Retinal pigment epithelial cell (primary cell): ENCODE results near the gene POU5F1.
"Not testable (repeated sequence)": the region's sequence is repeated elsewhere in the genome, so short reads cannot be mapped to it uniquely, and the experiment has no call there.

Experiments
- DNase-seq: peaks from one replicate; pipeline ENCODE4 v3.0.0-alpha.2; 2010; ENCODE audit warnings: low read depth
- H3K4me3 ChIP-seq: 2 replicates; pipeline ENCODE4 v1.5.1; 2011; ENCODE audit warnings: mild to moderate bottlenecking, low read length, control low read depth, moderate library complexity
- TF ChIP-seq, protein P1 (sequence below): conservative IDR thresholded peaks from 2 replicates; pipeline ENCODE4 v1.5.1; 2011; ENCODE audit warnings: low read depth, low read length, control low read depth, inconsistent platforms

Gene POU5F1

DNA sequence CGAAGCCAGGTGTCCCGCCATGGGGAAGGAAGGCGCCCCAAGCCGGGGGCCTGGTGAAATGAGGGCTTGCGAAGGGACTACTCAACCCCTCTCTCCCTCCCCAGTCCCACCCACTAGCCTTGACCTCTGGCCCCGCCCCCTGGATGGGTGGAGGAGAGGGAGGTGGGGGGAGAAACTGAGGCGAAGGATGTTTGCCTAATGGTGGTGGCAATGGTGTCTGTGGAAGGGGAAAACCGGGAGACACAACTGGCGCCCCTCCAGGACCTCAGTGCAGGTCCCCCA is at the start of gene POU5F1:
TSS of gene POU5F1 (minus strand) at position 83 of the 282 bp plus-strand sequence. CDS start at position 21, 62 bp downstream.
- TF ChIP-seq, protein P1, sequence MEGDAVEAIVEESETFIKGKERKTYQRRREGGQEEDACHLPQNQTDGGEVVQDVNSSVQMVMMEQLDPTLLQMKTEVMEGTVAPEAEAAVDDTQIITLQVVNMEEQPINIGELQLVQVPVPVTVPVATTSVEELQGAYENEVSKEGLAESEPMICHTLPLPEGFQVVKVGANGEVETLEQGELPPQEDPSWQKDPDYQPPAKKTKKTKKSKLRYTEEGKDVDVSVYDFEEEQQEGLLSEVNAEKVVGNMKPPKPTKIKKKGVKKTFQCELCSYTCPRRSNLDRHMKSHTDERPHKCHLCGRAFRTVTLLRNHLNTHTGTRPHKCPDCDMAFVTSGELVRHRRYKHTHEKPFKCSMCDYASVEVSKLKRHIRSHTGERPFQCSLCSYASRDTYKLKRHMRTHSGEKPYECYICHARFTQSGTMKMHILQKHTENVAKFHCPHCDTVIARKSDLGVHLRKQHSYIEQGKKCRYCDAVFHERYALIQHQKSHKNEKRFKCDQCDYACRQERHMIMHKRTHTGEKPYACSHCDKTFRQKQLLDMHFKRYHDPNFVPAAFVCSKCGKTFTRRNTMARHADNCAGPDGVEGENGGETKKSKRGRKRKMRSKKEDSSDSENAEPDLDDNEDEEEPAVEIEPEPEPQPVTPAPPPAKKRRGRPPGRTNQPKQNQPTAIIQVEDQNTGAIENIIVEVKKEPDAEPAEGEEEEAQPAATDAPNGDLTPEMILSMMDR: no peak
- H3K4me3 ChIP-seq: no peak within 1 kb of the TSS
- DNase-seq: no peak

DNA sequence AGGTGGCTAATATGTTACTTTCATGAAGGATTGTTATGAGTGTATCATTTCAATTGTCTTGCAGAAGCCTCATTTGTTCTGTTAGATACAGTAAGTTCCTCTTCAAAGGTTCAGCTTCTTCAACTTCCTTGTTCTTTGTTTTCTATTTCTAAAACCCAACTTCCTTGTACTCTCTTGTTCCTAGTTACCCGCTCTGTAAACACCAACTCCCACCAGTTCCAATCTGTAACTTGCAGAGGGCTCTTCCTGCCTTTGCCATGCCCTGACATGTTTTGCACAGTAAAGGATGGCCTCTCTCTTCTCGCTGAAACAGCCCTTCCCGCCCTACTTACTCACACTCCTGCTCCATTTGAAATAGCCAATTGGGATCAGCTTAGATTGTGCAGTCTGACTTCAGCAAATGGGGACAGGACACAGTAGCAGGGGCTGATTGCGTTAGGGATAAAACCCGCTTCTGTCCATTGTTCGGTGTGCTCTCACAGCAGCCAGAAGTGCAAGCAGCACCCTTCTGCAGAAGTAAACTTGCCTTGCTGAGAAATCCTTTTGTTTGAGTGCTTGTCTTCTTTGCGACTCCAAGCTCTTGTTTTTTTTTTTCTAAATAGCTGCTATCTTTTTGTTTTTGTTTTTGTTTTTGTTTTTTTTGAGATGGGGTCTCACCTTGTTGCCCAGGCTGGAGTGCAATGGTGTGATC is 45.9 kb upstream of the POU5F1 start:
- TF ChIP-seq, protein P1: no peak
- H3K4me3 ChIP-seq: no peak overlapping the region
- no peak for DNase-seq

DNA sequence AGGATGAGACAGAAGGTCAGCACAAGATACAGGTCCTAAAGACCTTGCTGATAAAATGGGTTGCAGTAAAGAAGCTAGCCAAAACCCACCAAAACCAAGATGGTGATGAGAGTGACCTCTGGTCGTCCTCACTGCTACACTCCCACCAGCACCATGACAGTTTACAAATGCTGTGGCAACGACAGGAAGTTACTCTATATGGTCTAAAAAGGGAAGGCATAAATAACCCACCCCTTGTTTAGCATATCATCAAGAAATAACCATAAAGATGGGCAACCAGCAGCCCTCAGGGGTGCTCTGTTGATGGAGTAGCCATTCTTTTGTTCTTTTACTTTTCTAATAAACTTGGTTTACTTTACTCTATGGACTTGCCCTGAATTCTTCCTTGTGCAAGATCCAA is 44.7 kb upstream of the POU5F1 start:
- H3K4me3 ChIP-seq, DNase-seq: not testable (repeated sequence)

DNA sequence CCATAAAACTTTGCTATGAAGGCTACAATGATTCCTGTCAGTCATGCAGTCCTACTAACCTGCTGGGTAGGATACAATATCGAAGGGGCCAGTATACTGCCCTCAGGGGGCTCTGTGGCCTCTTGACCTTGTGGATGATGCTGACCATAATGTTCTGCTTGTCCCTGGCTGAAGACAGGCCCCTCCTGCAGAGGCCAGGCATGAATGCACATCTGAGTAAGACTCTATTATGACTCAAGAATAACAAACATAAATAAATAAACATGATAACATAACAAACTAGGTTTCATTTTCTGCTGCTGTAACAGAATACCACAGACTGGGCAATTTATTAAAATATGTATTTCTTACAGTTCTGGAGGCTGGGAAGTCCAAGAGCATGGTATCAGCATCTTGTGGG is 44.0 kb upstream of the POU5F1 start:
- TF ChIP-seq, protein P1: no peak
- H3K4me3 ChIP-seq: no peak overlapping the region
- DNase-seq: no peak

DNA sequence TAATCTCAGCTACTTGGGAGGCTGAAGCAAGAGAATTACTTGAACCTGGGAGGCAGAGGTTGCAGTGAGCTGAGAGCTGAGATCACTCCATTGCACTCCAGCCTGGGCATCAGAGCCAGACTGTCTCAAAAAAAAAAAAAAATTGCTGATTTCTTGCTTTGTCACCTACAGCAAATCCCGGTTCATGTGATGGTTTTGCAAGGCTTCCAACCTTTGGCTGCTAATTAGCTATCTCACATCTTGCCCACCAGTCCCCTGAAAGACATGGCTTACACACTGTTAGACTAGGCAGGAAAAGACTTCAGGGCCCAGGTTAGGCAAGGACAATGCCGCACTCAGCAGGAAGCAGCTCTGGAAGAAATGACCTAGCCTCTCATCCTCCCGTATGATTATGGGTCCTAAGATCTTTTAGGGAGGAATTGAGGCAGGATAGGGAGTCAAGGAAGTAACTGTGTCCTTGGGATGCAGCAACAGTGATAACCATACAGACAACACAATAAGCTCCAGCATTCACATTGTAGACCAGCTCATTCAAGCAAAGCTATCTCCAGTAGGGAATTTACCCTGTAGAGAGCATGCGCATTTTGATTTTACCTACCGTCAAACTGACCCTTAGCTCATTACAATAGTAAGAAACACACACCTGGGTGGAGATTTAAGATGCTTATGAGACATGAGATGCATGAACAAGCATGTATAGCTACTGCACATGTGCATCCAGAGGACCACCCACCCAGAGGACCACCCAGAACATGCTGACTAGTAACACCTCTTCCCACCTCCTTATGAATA is 40.5 kb upstream of the POU5F1 start:
- DNase-seq: no peak
- no peak overlapping the region for H3K4me3 ChIP-seq
- TF ChIP-seq, protein P1: no peak

DNA sequence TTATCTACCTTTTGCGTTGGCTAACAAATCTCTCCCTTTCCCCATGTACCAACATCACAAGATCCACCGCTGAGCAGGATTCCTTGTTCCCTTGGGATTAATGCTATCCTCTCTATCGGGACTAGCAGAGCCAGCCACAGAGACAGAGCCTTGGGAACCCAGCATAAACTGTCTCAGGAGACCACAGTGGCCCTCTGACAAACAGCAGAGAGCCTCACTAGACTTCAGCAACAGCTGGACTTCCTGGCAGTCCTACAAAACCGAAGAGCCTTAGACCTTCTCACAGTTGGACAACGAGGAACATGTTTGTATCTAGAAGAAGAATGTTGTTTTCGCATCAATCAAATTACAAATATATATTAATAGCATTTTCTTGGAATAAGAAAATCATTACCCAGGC is 39.6 kb upstream of the POU5F1 start:
- DNase-seq: no peak
- H3K4me3 ChIP-seq: no peak overlapping the region
- TF ChIP-seq, protein P1: no peak

DNA sequence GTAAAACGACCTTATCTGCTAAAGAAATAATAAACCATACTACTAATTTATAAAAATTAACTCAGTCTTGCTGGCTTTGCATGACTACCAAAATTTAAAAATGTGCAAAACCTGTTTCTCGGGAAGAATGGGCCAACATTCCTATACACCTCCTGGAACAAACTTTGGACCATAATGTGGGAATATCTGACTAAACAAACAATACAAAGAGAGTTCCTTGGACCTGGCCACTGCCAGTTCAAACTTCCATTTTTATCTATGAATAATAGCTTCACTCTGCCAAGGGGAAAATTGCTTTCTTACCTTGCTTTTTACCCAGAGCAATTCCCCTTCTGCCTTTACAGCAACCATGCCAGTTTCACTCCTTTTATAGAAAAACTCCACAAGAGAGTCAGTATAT is 38.7 kb upstream of the POU5F1 start:
- no peak for DNase-seq
- TF ChIP-seq, protein P1: no peak
- H3K4me3 ChIP-seq: no peak overlapping the region
